A549 (cell line): ENCODE measurements around the gene FBXW12. TPM values are rescaled to one million over a fixed set of nuclear protein-coding genes. Genes with fewer than 3 reads are reported as not detected.

Experiments used
- ATAC-seq, 2 experiments: fragments of 200-7000 bp in 1 of 2; fragments of >200 bp in 1 of 2; cut with Nextera tagmentation in 1 of 2; cut with Tn5 transposase in 1 of 2; 3 replicates each; pipeline versions ENCODE4 v1.8.0 to v1.9.1; 2018 to 2020; ENCODE audit warnings: mild to moderate bottlenecking in 1 of 2, moderate library complexity in 1 of 2
- CTCF ChIA-PET: fragments of 300-600 bp; sonication (Branson Sonifier 250); formaldehyde crosslinking; extraction: SDS; loops from one replicate; lab custom pipeline; 2021; ENCODE audit warnings: antibody characterized with exemption, inconsistent platforms; lab: Yijun Ruan, JAX
- POLR2A ChIA-PET: fragments of 350-600 bp; formaldehyde crosslinking; extraction: SDS; loops from one replicate; lab custom pipeline; 2021; ENCODE audit warnings: antibody characterized with exemption, inconsistent platforms; lab: Yijun Ruan, JAX
- DNase-seq, 2 experiments: peaks; one replicate each; pipeline versions ENCODE4 v3.0.0 to v3.0.0-alpha.2; 2011 to 2016; ENCODE audit warnings: low read depth in 1 of 2, low spot score in 1 of 2
- FAIRE-seq: peaks from 2 replicates; lab custom pipeline; 2011; peaks lifted over from hg19 to GRCh38; lab: Jason Lieb, UNC
- H3K27ac ChIP-seq, 2 experiments: fragments of >200 bp; sonication (Bioruptor Twin); formaldehyde crosslinking; 3 replicates each; pipeline ENCODE4 v1.5.1; 2016 to 2017
- H3K4me1 ChIP-seq: fragments of >200 bp; sonication (Bioruptor Twin); formaldehyde crosslinking; 3 replicates; pipeline ENCODE4 v1.6.1; 2016
- H3K4me2 ChIP-seq: fragments of >200 bp; sonication (Bioruptor Twin); formaldehyde crosslinking; 3 replicates; pipeline ENCODE4 v1.6.1; 2016
- H3K4me3 ChIP-seq: fragments of >200 bp; sonication (Bioruptor Twin); formaldehyde crosslinking; 3 replicates; pipeline ENCODE4 v1.5.1; 2016
- H3K9me3 ChIP-seq: fragments of >200 bp; sonication (Bioruptor Twin); formaldehyde crosslinking; 3 replicates; pipeline ENCODE4 v1.6.1; 2016
- CHD4 ChIP-seq: fragments of 200-600 bp; sonication (generic); IDR thresholded peaks from 2 replicates; pipeline ENCODE4 v1.6.1; 2016; ENCODE audit warnings: antibody characterized with exemption, mild to moderate bottlenecking, borderline replicate concordance
- CTCF ChIP-seq: fragments of >200 bp; sonication (Bioruptor Twin); formaldehyde crosslinking; IDR thresholded peaks from 3 replicates; pipeline ENCODE4 v1.5.1; 2016
- GATA3 ChIP-seq: IDR thresholded peaks from 2 replicates; pipeline ENCODE4 v1.6.1; 2012; ENCODE audit warnings: borderline replicate concordance
- JUNB ChIP-seq: fragments of >200 bp; sonication (Bioruptor Twin); formaldehyde crosslinking; IDR thresholded peaks from 2 replicates; pipeline ENCODE4 v1.6.1; 2016
- NFE2L2 ChIP-seq: fragments of 150-350 bp; conservative IDR thresholded peaks from 2 replicates; pipeline ENCODE4 v1.6.1; 2014; ENCODE audit warnings: low read length
- REST ChIP-seq: fragments of 200-600 bp; sonication (generic); IDR thresholded peaks from 2 replicates; pipeline ENCODE4 v1.6.1; 2016; ENCODE audit warnings: antibody characterized with exemption, mild to moderate bottlenecking, moderate library complexity
- SMC3 ChIP-seq: fragments of >200 bp; sonication (Bioruptor Twin); formaldehyde crosslinking; IDR thresholded peaks from 3 replicates; pipeline ENCODE4 v1.6.1; 2018; ENCODE audit warnings: inconsistent platforms
- TP53 ChIP-seq: fragments of 250-450 bp; sonication (Bioruptor Pico); IDR thresholded peaks from 2 replicates; pipeline ENCODE4 v1.5.0; 2021; ENCODE audit warnings: mild to moderate bottlenecking, moderate library complexity
- ZC3H11A ChIP-seq: fragments of 450-650 bp; IDR thresholded peaks from 2 replicates; pipeline ENCODE4 v1.6.1; 2014; ENCODE audit warnings: antibody characterized with exemption, mild to moderate bottlenecking
- ZNF302 ChIP-seq: fragments of 250-450 bp; sonication (Bioruptor Pico); IDR thresholded peaks from 2 replicates; pipeline ENCODE4 v1.9.0; 2021; ENCODE audit warnings: inconsistent platforms, mild to moderate bottlenecking, moderate library complexity
- WGBS: methylation state at CpG from one replicate; pipeline ENCODE4 v1.1.6; 2017; ENCODE audit errors: missing lambda C conversion rate; 5-methylcytosine and 5-hydroxymethylcytosine counted together
- polyA plus RNA-seq, 4 experiments: library from polyadenylated mRNA; depleted of rRNA in 3 of 4; stranded (reverse); fragments of >200 nt; fragmentation: RNase III in 1 of 4; extraction: RNeasy Plus Mini Kit Qiagen cat#74134 plus additional on column Dnase treatment in 1 of 4; gene quantifications; 2 replicates in 3 of 4; 3 replicates in 1 of 4; pipeline ENCODE4 v1.2.3, GENCODE V29; 2011 to 2017

FBXW12 gene
- polyA plus RNA-seq, 2 of the 4 experiments (the other 2 are of a cell fraction) = not detected

- Histone ChIP-seq H3K4me2 (no peak overlapping the region), H3K4me3 (no peak overlapping the region), H3K9me3 (no peaks in the 10 kb centered on the region), H3K27ac (no peak overlapping the region), H3K4me1 (no peaks in the 10 kb centered on the region)
- POLR2A ChIA-PET = no interaction called here
- 76% methylated on average over 8 of the region's 8 CpGs for WGBS
- ATAC-seq = no peak
- no peak for DNase-seq
- TF ChIP-seq REST = no peak
- TF ChIP-seq CHD4 = no peak
- no peak for TF ChIP-seq JUNB
- TF ChIP-seq ZC3H11A = no peak
- TF ChIP-seq ZNF302 (CRISPR knock-in tag) = no peak
- FAIRE-seq = no peak
- CTCF ChIA-PET = no interaction called here
These were observed 28.6 kb upstream of the FBXW12 start for GRCh38 chr3:48343432-48343831.

- FAIRE-seq (no peak), ATAC-seq (no peak), DNase-seq (no peak)
- CTCF ChIA-PET = no interaction called here
- H3K4me2 ChIP-seq = no peak overlapping the region
- POLR2A ChIA-PET = no interaction called here
- H3K9me3 ChIP-seq = no peaks in the 10 kb centered on the region
- TF ChIP-seq NFE2L2 (no peak), GATA3 (no peak), ZNF302 (CRISPR knock-in tag) (no peak), TP53 (CRISPR knock-in tag) (no peak), CTCF (no peak), ZC3H11A (no peak), SMC3 (no peak)
- no peaks in the 10 kb centered on the region for H3K4me1 ChIP-seq
- H3K27ac ChIP-seq = no peak overlapping the region
- WGBS = 8% methylated on average over 1 of the region's 1 CpG
- no peak overlapping the region for H3K4me3 ChIP-seq
These were observed 27.0 kb upstream of the FBXW12 start for GRCh38 chr3:48344867-48345507.

- ChIA-PET POLR2A (no interaction called here), CTCF (interaction anchor here (1.6 kb wide), 1 partner anchor 55 kb away, joined by 4 read pairs; no protein-coding TSS in a partner anchor)
- FAIRE-seq (no peak), ATAC-seq (no peak)
- no peaks in the 10 kb centered on the region for H3K4me1 ChIP-seq
- H3K27ac ChIP-seq = no peak overlapping the region
- TF ChIP-seq CTCF = no peak
- TF ChIP-seq, all 56 proteins: peak for 0
- 6% methylated on average over 2 of the region's 2 CpGs for WGBS
- Histone ChIP-seq H3K4me3 (no peak overlapping the region), H3K4me2 (no peak overlapping the region), H3K9me3 (no peaks in the 10 kb centered on the region)
- no peak for DNase-seq
These were observed 26.0 kb upstream of the FBXW12 start for GRCh38 chr3:48345946-48346572.
